ENCODE results near the gene DDX52. TPM values are rescaled to one million over a fixed set of nuclear protein-coding genes. Genes with fewer than 3 reads are reported as not detected.
A peak's percentile ranks its signal among the peaks of the same experiment; 100 is the strongest.

The DDX52 gene
- total and polyA plus RNA-seq, 9 of the 15 experiments (the other 6 are each of a cell fraction or from before 2014, with no cell fraction given): 19.1 to 50.5 (median 34.8) TPM

DNA sequence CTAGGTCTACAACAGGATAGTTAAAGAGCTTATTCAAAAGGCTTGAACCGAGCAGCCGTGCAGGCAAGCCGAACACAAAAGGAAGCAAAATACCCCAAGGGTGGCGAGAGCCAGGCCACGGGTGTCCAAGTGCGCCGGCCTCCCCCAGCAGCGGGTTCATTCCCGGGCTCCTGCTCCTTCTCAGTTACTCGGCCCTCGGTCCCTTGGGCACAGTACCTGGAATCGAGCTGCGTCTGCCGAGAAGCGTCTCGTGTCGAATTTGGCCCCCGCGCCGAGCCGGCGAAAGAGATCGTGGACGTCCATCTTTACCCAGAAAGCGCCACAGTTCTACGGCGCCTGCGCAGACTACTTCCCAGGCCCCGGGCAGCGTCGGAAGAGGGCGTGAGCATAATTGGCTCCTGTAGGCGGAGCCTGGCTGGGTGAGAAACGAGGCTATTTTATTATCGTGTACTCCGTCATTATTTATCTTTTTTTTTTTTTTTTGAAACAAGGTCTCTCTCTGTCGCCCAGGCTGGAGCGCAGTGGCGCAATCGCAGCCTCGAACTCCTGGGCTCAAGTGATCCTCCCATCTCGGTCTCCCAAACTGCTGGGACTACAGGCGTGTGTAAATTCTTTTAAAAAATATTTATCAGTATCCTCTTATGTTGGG lies at the start of gene DDX52 (continued):
- TF ChIP-seq, protein P1, sequence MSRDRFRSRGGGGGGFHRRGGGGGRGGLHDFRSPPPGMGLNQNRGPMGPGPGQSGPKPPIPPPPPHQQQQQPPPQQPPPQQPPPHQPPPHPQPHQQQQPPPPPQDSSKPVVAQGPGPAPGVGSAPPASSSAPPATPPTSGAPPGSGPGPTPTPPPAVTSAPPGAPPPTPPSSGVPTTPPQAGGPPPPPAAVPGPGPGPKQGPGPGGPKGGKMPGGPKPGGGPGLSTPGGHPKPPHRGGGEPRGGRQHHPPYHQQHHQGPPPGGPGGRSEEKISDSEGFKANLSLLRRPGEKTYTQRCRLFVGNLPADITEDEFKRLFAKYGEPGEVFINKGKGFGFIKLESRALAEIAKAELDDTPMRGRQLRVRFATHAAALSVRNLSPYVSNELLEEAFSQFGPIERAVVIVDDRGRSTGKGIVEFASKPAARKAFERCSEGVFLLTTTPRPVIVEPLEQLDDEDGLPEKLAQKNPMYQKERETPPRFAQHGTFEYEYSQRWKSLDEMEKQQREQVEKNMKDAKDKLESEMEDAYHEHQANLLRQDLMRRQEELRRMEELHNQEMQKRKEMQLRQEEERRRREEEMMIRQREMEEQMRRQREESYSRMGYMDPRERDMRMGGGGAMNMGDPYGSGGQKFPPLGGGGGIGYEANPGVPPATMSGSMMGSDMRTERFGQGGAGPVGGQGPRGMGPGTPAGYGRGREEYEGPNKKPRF (IDR thresholded peaks at IDR 0.05; ENCODE audit: low read depth, low read length): no peak
- TF ChIP-seq BCL6 (CRISPR knock-in tag; IDR thresholded peaks at IDR 0.05): no peak
- TF ChIP-seq RB1 (IDR thresholded peaks at IDR 0.05; ENCODE audit: low read depth): no peak
- TF ChIP-seq ZNF347 (CRISPR knock-in tag; IDR thresholded peaks at IDR 0.05; ENCODE audit: low read depth): no peak
- no peak for TF ChIP-seq CBFA2T3 (IDR thresholded peaks at IDR 0.05)
- no peak for TF ChIP-seq SRSF7 (optimal IDR thresholded peaks at IDR 0.05; ENCODE audit: low read depth, low read length)
- TF ChIP-seq ZNF785 (CRISPR knock-in tag; IDR thresholded peaks at IDR 0.05): no peak
- 0 out of 2 replicates have a peak, but pooled peaks have one; percentile 33 for TF ChIP-seq HCFC1 (IDR thresholded peaks at IDR 0.05; ENCODE audit: low read depth, low read length)
- TF ChIP-seq ZNF175 (CRISPR knock-in tag; IDR thresholded peaks at IDR 0.05; ENCODE audit: low read depth): no peak
- TF ChIP-seq, protein P2, sequence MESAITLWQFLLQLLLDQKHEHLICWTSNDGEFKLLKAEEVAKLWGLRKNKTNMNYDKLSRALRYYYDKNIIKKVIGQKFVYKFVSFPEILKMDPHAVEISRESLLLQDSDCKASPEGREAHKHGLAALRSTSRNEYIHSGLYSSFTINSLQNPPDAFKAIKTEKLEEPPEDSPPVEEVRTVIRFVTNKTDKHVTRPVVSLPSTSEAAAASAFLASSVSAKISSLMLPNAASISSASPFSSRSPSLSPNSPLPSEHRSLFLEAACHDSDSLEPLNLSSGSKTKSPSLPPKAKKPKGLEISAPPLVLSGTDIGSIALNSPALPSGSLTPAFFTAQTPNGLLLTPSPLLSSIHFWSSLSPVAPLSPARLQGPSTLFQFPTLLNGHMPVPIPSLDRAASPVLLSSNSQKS (CRISPR knock-in tag; IDR thresholded peaks at IDR 0.05): no peak
- no peak for TF ChIP-seq ZNF445 (CRISPR knock-in tag; IDR thresholded peaks at IDR 0.05; ENCODE audit: low read depth)
- TF ChIP-seq FOSL1 (tag; conservative IDR thresholded peaks at IDR 0.05): no peak
- TF ChIP-seq, protein P3, sequence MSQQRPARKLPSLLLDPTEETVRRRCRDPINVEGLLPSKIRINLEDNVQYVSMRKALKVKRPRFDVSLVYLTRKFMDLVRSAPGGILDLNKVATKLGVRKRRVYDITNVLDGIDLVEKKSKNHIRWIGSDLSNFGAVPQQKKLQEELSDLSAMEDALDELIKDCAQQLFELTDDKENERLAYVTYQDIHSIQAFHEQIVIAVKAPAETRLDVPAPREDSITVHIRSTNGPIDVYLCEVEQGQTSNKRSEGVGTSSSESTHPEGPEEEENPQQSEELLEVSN (IDR thresholded peaks at IDR 0.05; ENCODE audit: borderline replicate concordance in 1 of 2, extremely low read depth in 1 of 2, insufficient read depth in 1 of 2, insufficient read length in 1 of 2, low read depth in 1 of 2, low read length in 1 of 2, poor library complexity in 1 of 2, severe bottlenecking in 1 of 2): peak in 1 of 2 experiments; percentile 54
- no peak for TF ChIP-seq ZNF584 (CRISPR knock-in tag; IDR thresholded peaks at IDR 0.05; ENCODE audit: low read depth)
- no peak for TF ChIP-seq GTF2F1 (IDR thresholded peaks at IDR 0.05; ENCODE audit: low read depth, low read length)
- no peak for TF ChIP-seq FOXP1 (CRISPR knock-in tag; IDR thresholded peaks at IDR 0.05)
- no peak for TF ChIP-seq EWSR1 (IDR thresholded peaks at IDR 0.05; ENCODE audit: borderline replicate concordance, low read depth, partially characterized antibody)
- TF ChIP-seq OTX1 (CRISPR knock-in tag; IDR thresholded peaks at IDR 0.05): no peak
- TF ChIP-seq TAF1 (IDR thresholded peaks at IDR 0.05; ENCODE audit: control insufficient read depth, extremely low read depth, insufficient read depth, low read length, severe bottlenecking): peak; percentile 88
- 0 out of 2 replicates have a peak, but pooled peaks have one; percentile 45 for TF ChIP-seq SMARCA5 (IDR thresholded peaks at IDR 0.05)
- TF ChIP-seq TBP (optimal IDR thresholded peaks at IDR 0.05; ENCODE audit: low read depth, low read length): peak; percentile 66
- no peak for TF ChIP-seq CHD4 (IDR thresholded peaks at IDR 0.05; ENCODE audit: insufficient read depth, insufficient replicate concordance, low read depth, low read length, poor library complexity, severe bottlenecking)
- TF ChIP-seq, protein P4, sequence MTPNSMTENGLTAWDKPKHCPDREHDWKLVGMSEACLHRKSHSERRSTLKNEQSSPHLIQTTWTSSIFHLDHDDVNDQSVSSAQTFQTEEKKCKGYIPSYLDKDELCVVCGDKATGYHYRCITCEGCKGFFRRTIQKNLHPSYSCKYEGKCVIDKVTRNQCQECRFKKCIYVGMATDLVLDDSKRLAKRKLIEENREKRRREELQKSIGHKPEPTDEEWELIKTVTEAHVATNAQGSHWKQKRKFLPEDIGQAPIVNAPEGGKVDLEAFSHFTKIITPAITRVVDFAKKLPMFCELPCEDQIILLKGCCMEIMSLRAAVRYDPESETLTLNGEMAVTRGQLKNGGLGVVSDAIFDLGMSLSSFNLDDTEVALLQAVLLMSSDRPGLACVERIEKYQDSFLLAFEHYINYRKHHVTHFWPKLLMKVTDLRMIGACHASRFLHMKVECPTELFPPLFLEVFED (CRISPR knock-in tag; conservative IDR thresholded peaks at IDR 0.05): no peak
- TF ChIP-seq ZNF121 (CRISPR knock-in tag; conservative IDR thresholded peaks at IDR 0.05): no peak

Measured in K562 (cell line).